ENCODE measurements around the gene TEX54. TPM values are rescaled to one million over a fixed set of nuclear protein-coding genes. Genes with fewer than 3 reads are reported as not detected.
A peak's percentile ranks its signal among the peaks of the same experiment; 100 is the strongest.

TEX54 gene
- polyA plus RNA-seq, 10 donors: not detected

DNA sequence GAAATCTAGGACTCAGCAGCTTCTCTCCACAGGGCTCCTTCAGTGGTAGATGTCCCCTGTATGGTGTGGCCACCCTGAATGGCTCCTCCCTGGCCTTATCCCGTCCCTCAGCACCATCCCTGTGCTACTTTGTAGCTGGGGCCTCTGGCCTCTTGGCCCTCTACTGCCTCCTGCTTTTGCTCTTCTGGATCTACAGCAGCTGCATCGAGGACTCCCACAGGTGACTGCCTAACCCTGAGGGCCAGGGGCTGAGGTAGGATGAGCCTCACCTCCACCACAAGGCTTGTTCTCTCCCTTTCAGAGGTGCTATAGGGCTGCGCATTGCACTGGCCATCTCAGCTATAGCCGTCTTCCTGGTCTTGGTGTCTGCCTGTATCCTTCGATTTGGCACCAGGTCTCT is 43.6 kb downstream of the TEX54 start:
- DNase-seq: no peak

DNA sequence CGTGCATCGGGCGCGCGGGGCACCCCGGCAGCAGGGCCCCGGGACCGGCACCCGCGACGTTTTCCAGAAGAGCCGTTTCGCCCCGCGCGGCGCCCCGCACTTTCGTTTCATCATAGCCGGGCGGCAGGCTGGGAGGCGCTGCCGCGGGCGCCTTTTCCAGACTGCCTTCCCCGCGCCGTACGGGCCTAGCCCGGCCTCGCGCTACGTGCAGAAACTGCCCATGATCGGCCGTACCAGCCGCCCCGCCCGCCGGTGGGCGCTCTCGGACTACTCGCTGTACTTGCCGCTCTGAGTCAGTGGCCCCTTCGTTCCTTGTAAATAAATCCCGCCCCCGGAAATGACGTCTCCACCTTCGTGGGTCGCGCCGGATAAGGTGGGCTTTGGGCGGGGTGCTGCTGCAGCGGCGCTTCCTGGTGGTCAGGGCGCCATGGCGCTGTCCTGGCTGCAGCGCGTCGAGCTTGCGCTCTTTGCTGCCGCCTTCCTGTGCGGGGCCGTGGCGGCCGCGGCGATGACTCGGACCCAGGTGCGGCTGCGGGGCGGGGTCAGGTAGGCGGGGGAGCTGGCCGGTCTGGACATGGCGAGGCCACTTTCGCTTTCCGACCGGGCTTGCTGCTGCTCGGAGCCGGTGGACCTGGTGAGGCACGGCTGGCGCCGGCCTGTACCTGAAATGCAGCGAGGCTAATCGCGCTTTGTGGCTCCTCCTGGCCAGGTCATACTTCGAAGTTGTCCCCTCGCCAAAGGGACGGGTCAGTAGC is 45.5 kb downstream of the TEX54 start, which contains the start of gene TMEM179B:
Gene TMEM179B (plus strand): TSS at position 398 of the 755 bp plus-strand sequence. CDS start 30 bp downstream, at position 428.
- peak; percentile 98 to 99 (median 99) for DNase-seq

DNA sequence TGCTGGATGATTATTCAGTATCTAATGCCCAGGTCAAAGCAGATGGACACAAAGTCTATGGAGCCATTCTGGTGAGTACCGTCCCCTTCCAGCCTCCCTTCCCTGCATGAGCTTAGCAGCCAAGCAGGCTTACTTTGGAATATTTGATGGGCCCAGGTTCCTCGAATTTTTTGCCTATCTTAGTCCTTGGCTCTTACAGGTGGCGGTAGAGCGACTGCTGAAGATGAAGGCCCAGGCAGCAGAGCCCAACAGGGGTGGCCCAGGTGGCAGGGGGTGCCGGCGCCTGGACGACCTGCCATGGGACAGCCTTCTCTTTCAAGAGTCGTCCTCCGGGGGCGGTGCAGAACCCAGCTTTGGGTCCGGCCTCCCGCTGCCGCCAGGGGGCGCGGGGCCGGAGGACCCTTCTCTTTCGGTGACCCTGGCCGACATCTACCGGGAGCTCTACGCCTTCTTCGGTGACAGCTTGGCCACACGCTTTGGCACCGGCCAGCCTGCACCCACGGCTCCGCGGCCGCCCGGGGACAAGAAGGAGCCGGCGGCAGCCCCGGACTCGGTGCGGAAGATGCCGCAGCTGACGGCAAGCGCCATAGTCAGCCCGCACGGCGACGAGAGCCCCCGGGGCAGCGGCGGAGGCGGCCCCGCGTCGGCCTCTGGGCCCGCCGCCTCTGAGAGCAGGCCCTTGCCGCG is 46.2 kb downstream of the TEX54 start:
- peak; percentile 85 to 96 (median 93) for DNase-seq

DNA sequence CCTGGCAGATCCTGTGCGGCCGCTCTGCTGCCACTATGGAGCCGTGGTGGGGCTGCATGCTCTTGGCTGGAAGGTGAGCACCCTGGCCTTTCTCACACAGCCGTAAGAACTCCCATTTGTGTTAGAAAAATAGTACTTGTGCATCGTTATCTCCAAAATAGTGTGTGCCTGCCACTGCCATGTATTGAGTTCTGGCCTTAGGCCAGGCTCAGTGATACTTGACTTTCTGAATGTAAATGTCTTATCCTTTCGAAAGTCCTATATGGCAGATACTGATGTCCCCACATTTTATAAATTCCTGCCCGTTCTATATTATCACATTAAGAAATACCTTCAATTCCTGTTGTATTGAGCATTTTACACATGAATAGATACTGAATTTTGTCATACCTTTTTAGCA is 49.9 kb downstream of the TEX54 start:
- DNase-seq: no peak

Other genes starting within 250 kb of the TEX54 start
- 10 to 100 TPM; 11.6 to 17.7 (median 13.8) TPM for gene TUT1, start 241.3 kb downstream of the TEX54 start, polyA plus RNA-seq (ENCODE audit: insufficient read length in 10 of 10)
- gene MTA2, start 231.0 kb downstream of the TEX54 start, polyA plus RNA-seq (ENCODE audit: insufficient read length in 10 of 10): 10 to 100 TPM; 36.9 to 56.4 (median 44.1) TPM
- gene EML3, start 220.1 kb downstream of the TEX54 start, polyA plus RNA-seq (ENCODE audit: insufficient read length in 10 of 10): 10 to 100 TPM; 11.9 to 25.3 (median 17.7) TPM
- 1 to 10 TPM in 8 of 10 donors, under 1 TPM in 2; 0.69 to 2.4 (median 1.6) TPM for gene ROM1, start 219.6 kb downstream of the TEX54 start, polyA plus RNA-seq (ENCODE audit: insufficient read length in 10 of 10)
- 10 to 100 TPM; 13.3 to 22.3 (median 18.7) TPM for gene B3GAT3, start 210.9 kb downstream of the TEX54 start, polyA plus RNA-seq (ENCODE audit: insufficient read length in 10 of 10)
- gene GANAB, start 186.2 kb downstream of the TEX54 start, polyA plus RNA-seq (ENCODE audit: insufficient read length in 10 of 10): 100 to 1,000 TPM; 145 to 211 (median 165) TPM
- gene INTS5, start 179.5 kb downstream of the TEX54 start, polyA plus RNA-seq (ENCODE audit: insufficient read length in 10 of 10): 10 to 100 TPM in 6 of 10 donors, 1 to 10 TPM in 4; 9.0 to 13.9 (median 11.1) TPM
- 10 to 100 TPM; 30.0 to 44.8 (median 33.0) TPM for gene C11orf98, start 167.6 kb downstream of the TEX54 start, polyA plus RNA-seq (ENCODE audit: insufficient read length in 10 of 10)
- gene CSKMT, start 167.5 kb downstream of the TEX54 start, polyA plus RNA-seq (ENCODE audit: insufficient read length in 10 of 10): 1 to 10 TPM; 1.8 to 4.9 (median 3.1) TPM
- 1 to 10 TPM; 4.5 to 8.3 (median 5.7) TPM for gene UQCC3, start 161.2 kb downstream of the TEX54 start, polyA plus RNA-seq (ENCODE audit: insufficient read length in 10 of 10)
- gene LBHD1, start 160.6 kb downstream of the TEX54 start, polyA plus RNA-seq (ENCODE audit: insufficient read length in 10 of 10): 1 to 10 TPM; 3.0 to 8.4 (median 6.6) TPM
- 100 to 1,000 TPM in 9 of 10 donors, 10 to 100 TPM in 1; 96.1 to 155 (median 130) TPM for gene UBXN1, start 153.8 kb downstream of the TEX54 start, polyA plus RNA-seq (ENCODE audit: insufficient read length in 10 of 10)
- 10 to 100 TPM; 12.8 to 31.1 (median 20.4) TPM for gene LRRN4CL, start 143.3 kb downstream of the TEX54 start, polyA plus RNA-seq (ENCODE audit: insufficient read length in 10 of 10)
- gene BSCL2, start 125.4 kb downstream of the TEX54 start, polyA plus RNA-seq (ENCODE audit: insufficient read length in 10 of 10): 10 to 100 TPM; 15.1 to 24.5 (median 22.0) TPM
- 1 to 10 TPM in 2 of 10 donors, under 1 TPM in 5, not detected in 3; 0.35 to 1.5 (median 0.66) TPM for gene GNG3, start 125.2 kb downstream of the TEX54 start, polyA plus RNA-seq (ENCODE audit: insufficient read length in 10 of 10)
- 10 to 100 TPM; 40.7 to 61.0 (median 47.6) TPM for gene HNRNPUL2, start 105.4 kb downstream of the TEX54 start, polyA plus RNA-seq (ENCODE audit: insufficient read length in 10 of 10)
- 10 to 100 TPM; 22.8 to 32.2 (median 30.1) TPM for gene TTC9C, start 104.4 kb downstream of the TEX54 start, polyA plus RNA-seq (ENCODE audit: insufficient read length in 10 of 10)
- 1 to 10 TPM; 3.2 to 5.1 (median 3.9) TPM for gene ZBTB3, start 78.7 kb downstream of the TEX54 start, polyA plus RNA-seq (ENCODE audit: insufficient read length in 10 of 10)
- gene POLR2G, start 71.3 kb downstream of the TEX54 start, polyA plus RNA-seq (ENCODE audit: insufficient read length in 10 of 10): 100 to 1,000 TPM in 1 of 10 donors, 10 to 100 TPM in 9; 81.9 to 102 (median 89.2) TPM
- 10 to 100 TPM; 11.5 to 16.6 (median 14.2) TPM for gene TAF6L, start 61.4 kb downstream of the TEX54 start, polyA plus RNA-seq (ENCODE audit: insufficient read length in 10 of 10)
- gene TMEM179B, start 45.4 kb downstream of the TEX54 start, polyA plus RNA-seq (ENCODE audit: insufficient read length in 10 of 10): 10 to 100 TPM; 24.7 to 29.1 (median 27.6) TPM
- gene TMEM223, start 40.8 kb downstream of the TEX54 start, polyA plus RNA-seq (ENCODE audit: insufficient read length in 10 of 10): 10 to 100 TPM; 10.6 to 17.0 (median 15.2) TPM
- gene NXF1, start 27.4 kb downstream of the TEX54 start, polyA plus RNA-seq (ENCODE audit: insufficient read length in 10 of 10): 10 to 100 TPM; 59.6 to 85.7 (median 65.7) TPM
- gene STX5, start 790 bp downstream of the TEX54 start, polyA plus RNA-seq (ENCODE audit: insufficient read length in 10 of 10): 10 to 100 TPM; 32.7 to 42.6 (median 35.0) TPM
- 10 to 100 TPM; 25.5 to 35.1 (median 31.0) TPM for gene WDR74, start 6.7 kb upstream of the TEX54 start, polyA plus RNA-seq (ENCODE audit: insufficient read length in 10 of 10)
- 10 to 100 TPM; 33.4 to 60.9 (median 42.8) TPM for gene SLC3A2, start 48.1 kb upstream of the TEX54 start, polyA plus RNA-seq (ENCODE audit: insufficient read length in 10 of 10)
- gene CHRM1, start 88.5 kb upstream of the TEX54 start, polyA plus RNA-seq (ENCODE audit: insufficient read length in 10 of 10): under 1 TPM in 4 of 10 donors, not detected in 6; 0.05 to 0.49 (median 0.24) TPM
- under 1 TPM in 3 of 10 donors, not detected in 7; 0.07 to 0.10 (median 0.10) TPM for gene SLC22A6, start 152.1 kb upstream of the TEX54 start, polyA plus RNA-seq (ENCODE audit: insufficient read length in 10 of 10)
- gene SLC22A8, start 183.0 kb upstream of the TEX54 start, polyA plus RNA-seq (ENCODE audit: insufficient read length in 10 of 10): under 1 TPM in 1 of 10 donors, not detected in 9; 0.18 TPM